CD1c-positive myeloid dendritic cell (primary cell): Measurements from ENCODE around the gene C2orf49.
A peak's percentile ranks its signal among the peaks of the same experiment; 100 is the strongest.

Experiments used
- DNase-seq: peaks from one replicate; pipeline ENCODE4 v3.0.0-alpha.2; 2016; ENCODE audit errors: extremely low spot score

C2orf49 gene

GRCh38 chr2:105382177-105382576 lies 44.8 kb downstream of the C2orf49 start:
- DNase-seq, result no peak

GRCh38 chr2:105383432-105384166 lies 46.3 kb downstream of the C2orf49 start:
- peak; percentile 65 for DNase-seq

GRCh38 chr2:105384216-105384615 lies 46.9 kb downstream of the C2orf49 start:
- DNase-seq, result no peak

GRCh38 chr2:105384861-105385260 lies 47.5 kb downstream of the C2orf49 start:
- DNase-seq, result no peak

GRCh38 chr2:105385731-105386540 lies 48.6 kb downstream of the C2orf49 start:
- DNase-seq, result no peak

- no peak for DNase-seq
Measured at GRCh38 chr2:105387225-105387624, 49.9 kb downstream of the C2orf49 start.

- no peak for DNase-seq
Measured at GRCh38 chr2:105388971-105389381, 51.6 kb downstream of the C2orf49 start.

- no peak for DNase-seq
Measured at GRCh38 chr2:105390454-105390853, 53.1 kb downstream of the C2orf49 start.

- DNase-seq, result no peak
Measured at GRCh38 chr2:105391058-105391627, 53.8 kb downstream of the C2orf49 start.

- no peak for DNase-seq
Measured at GRCh38 chr2:105391763-105392662, 54.7 kb downstream of the C2orf49 start.

- DNase-seq, result no peak
Measured at GRCh38 chr2:105393373-105394055, 56.2 kb downstream of the C2orf49 start.

GRCh38 chr2:105394951-105395611 lies 57.7 kb downstream of the C2orf49 start:
- DNase-seq, result no peak

GRCh38 chr2:105395691-105396090 lies 58.4 kb downstream of the C2orf49 start:
- no peak for DNase-seq

- DNase-seq, result no peak
Measured at GRCh38 chr2:105396254-105397024, 59.1 kb downstream of the C2orf49 start.

- no peak for DNase-seq
Measured at GRCh38 chr2:105397025-105397722, 59.8 kb downstream of the C2orf49 start.

- DNase-seq, result no peak
Measured at GRCh38 chr2:105397953-105398335, 60.6 kb downstream of the C2orf49 start.

GRCh38 chr2:105398336-105399206 lies 61.2 kb downstream of the C2orf49 start, which contains the start of gene FHL2:
Gene FHL2 (minus strand): TSS chr2:105399051. CDS start chr2:105386516, 12,535 bp downstream.
- peak; percentile 74 for DNase-seq
